SK-N-SH (cell line): ENCODE measurements around the gene AGMAT. TPM values are rescaled to one million over a fixed set of nuclear protein-coding genes. Genes with fewer than 3 reads are reported as not detected.
A peak's percentile ranks its signal among the peaks of the same experiment; 100 is the strongest.

Experiments used
- CTCF ChIA-PET: fragments of 300-600, 350-600 bp; formaldehyde crosslinking; extraction: SDS; loops from one replicate; lab custom pipeline; 2021; lab: Yijun Ruan, JAX
- POLR2A ChIA-PET: fragments of 350-600 bp; sonication (Branson Sonifier 250); formaldehyde crosslinking; extraction: SDS; loops from one replicate; lab custom pipeline; 2020; ENCODE audit warnings: antibody characterized with exemption, inconsistent platforms; lab: Yijun Ruan, JAX
- DNase-seq: peaks from one replicate; pipeline ENCODE4 v3.0.0; 2012
- H2AFZ ChIP-seq: fragments of 200-600 bp; sonication (generic); 2 replicates; pipeline ENCODE4 v1.8.1; 2016; ENCODE audit warnings: antibody characterized with exemption, mild to moderate bottlenecking, low read depth
- H3F3A ChIP-seq: fragments of 200-600 bp; sonication (generic); replicated peaks from 2 replicates; pipeline ENCODE3; 2016; ENCODE audit warnings: antibody characterized with exemption, mild to moderate bottlenecking; ENCODE audit not compliant: insufficient read depth
- H3K27ac ChIP-seq, 2 experiments: fragments of 200-500 bp in 1 of 2; fragments of 200-600 bp in 1 of 2; sonication (Bioruptor generic) in 1 of 2; sonication (generic), shearing (Covaris generic) in 1 of 2; 2 replicates each; pipeline versions ENCODE4 v1.5.1 to v1.6.1; 2014 to 2016; ENCODE audit warnings: low read depth in 2 of 2, inconsistent platforms in 1 of 2, low read length in 1 of 2, mild to moderate bottlenecking in 1 of 2, mixed read lengths in 1 of 2
- H3K27me3 ChIP-seq: fragments of 200-600 bp; sonication (generic), shearing (Covaris generic); 2 replicates; pipeline ENCODE4 v1.6.1; 2016; ENCODE audit warnings: mixed run types; ENCODE audit not compliant: insufficient read depth
- H3K36me3 ChIP-seq, 2 experiments: fragments of 200-500 bp in 1 of 2; fragments of 200-600 bp in 1 of 2; sonication (Bioruptor generic) in 1 of 2; sonication (generic) in 1 of 2; replicated peaks in 1 of 2; 2 replicates each; pipeline versions ENCODE3 to v1.5.1; 2014 to 2016; ENCODE audit warnings: low read length in 1 of 2, mild to moderate bottlenecking in 1 of 2; ENCODE audit not compliant: insufficient read depth in 2 of 2, control insufficient read depth in 1 of 2
- H3K4me1 ChIP-seq, 2 experiments: fragments of 200-500 bp in 1 of 2; fragments of 200-600 bp in 1 of 2; sonication (Bioruptor generic) in 1 of 2; sonication (generic), shearing (Covaris generic) in 1 of 2; 2 replicates each; pipeline versions ENCODE4 v1.5.1 to v1.6.1; 2014 to 2016; ENCODE audit warnings: low read depth in 1 of 2, low read length in 1 of 2, mixed run types in 1 of 2; ENCODE audit not compliant: insufficient read depth in 2 of 2, control insufficient read depth in 1 of 2
- H3K4me2 ChIP-seq: fragments of 200-600 bp; sonication (generic), shearing (Covaris generic); 2 replicates; pipeline ENCODE4 v1.6.1; 2017; ENCODE audit warnings: mixed run types
- H3K4me3 ChIP-seq, 2 experiments: fragments of 200-500 bp in 1 of 2; fragments of 200-600 bp in 1 of 2; sonication (Bioruptor generic) in 1 of 2; sonication (generic), shearing (Covaris generic) in 1 of 2; 2 replicates each; pipeline versions ENCODE4 v1.5.1 to v1.8.1; 2014 to 2016; ENCODE audit warnings: low read depth in 2 of 2, inconsistent platforms in 1 of 2, low read length in 1 of 2, mild to moderate bottlenecking in 1 of 2, mixed read lengths in 1 of 2, moderate library complexity in 1 of 2
- H3K79me2 ChIP-seq: fragments of 200-600 bp; sonication (generic); 2 replicates; pipeline ENCODE4 v1.8.1; 2017; ENCODE audit warnings: mild to moderate bottlenecking; ENCODE audit not compliant: insufficient read depth
- H3K9ac ChIP-seq: fragments of 200-600 bp; sonication (generic); 2 replicates; pipeline ENCODE4 v1.6.1; 2017; ENCODE audit warnings: mixed run types
- H3K9me2 ChIP-seq: fragments of 200-600 bp; sonication (generic); 2 replicates; pipeline ENCODE4 v1.6.1; 2017; ENCODE audit warnings: mixed run types
- H3K9me3 ChIP-seq: fragments of 200-600 bp; sonication (generic); 2 replicates; pipeline ENCODE4 v1.6.1; 2017; ENCODE audit warnings: mixed run types, mild to moderate bottlenecking, moderate library complexity
- H4K20me1 ChIP-seq: fragments of 200-600 bp; sonication (generic); 2 replicates; pipeline ENCODE4 v1.6.1; 2017; ENCODE audit warnings: mild to moderate bottlenecking, mixed run types; ENCODE audit not compliant: insufficient read depth
- CHD2 ChIP-seq: fragments of 150-350 bp; IDR thresholded peaks from 2 replicates; pipeline ENCODE4 v1.6.1; 2018; ENCODE audit warnings: low read length; ENCODE audit not compliant: partially characterized antibody
- EP300 ChIP-seq, 2 experiments: IDR thresholded peaks; 2 replicates each; pipeline versions ENCODE4 v1.4.0 to v1.6.1; 2012; ENCODE audit warnings: borderline replicate concordance in 1 of 2, low read depth in 1 of 2, low read length in 1 of 2
- EZH2phosphoT487 ChIP-seq: fragments of 200-600 bp; sonication (generic); IDR thresholded peaks from 2 replicates; pipeline ENCODE4 v1.6.1; 2017; ENCODE audit warnings: low read depth, mixed run types, mild to moderate bottlenecking, antibody characterized with exemption, moderate library complexity, borderline replicate concordance
- FOSL2 ChIP-seq: IDR thresholded peaks from 2 replicates; pipeline ENCODE4 v1.4.0; 2012; ENCODE audit warnings: low read depth, mild to moderate bottlenecking, moderate library complexity, borderline replicate concordance
- FOXJ3 ChIP-seq: sonication (generic); formaldehyde crosslinking; IDR thresholded peaks from 2 replicates; pipeline ENCODE4 v1.5.1; 2020; ENCODE audit warnings: mild to moderate bottlenecking, missing genetic modification reagents
- FOXM1 ChIP-seq: IDR thresholded peaks from 2 replicates; pipeline ENCODE4 v1.4.0; 2012; ENCODE audit warnings: low read depth, mild to moderate bottlenecking
- JUND ChIP-seq: IDR thresholded peaks from 2 replicates; pipeline ENCODE4 v1.4.0; 2012
- MAX ChIP-seq: IDR thresholded peaks from 2 replicates; pipeline ENCODE4 v1.4.0; 2012; ENCODE audit warnings: low read depth
- MEF2A ChIP-seq: IDR thresholded peaks from 2 replicates; pipeline ENCODE4 v1.4.0; 2012; ENCODE audit warnings: low read depth, borderline replicate concordance
- MXI1 ChIP-seq: IDR thresholded peaks from 2 replicates; pipeline ENCODE4 v1.6.1; 2012; ENCODE audit warnings: mild to moderate bottlenecking, low read depth, low read length, improper control_type of control experiment
- NFIC ChIP-seq: IDR thresholded peaks from 2 replicates; pipeline ENCODE4 v1.4.0; 2012; ENCODE audit warnings: borderline replicate concordance
- NRF1 ChIP-seq: IDR thresholded peaks from 2 replicates; pipeline ENCODE4 v1.6.1; 2012; ENCODE audit warnings: low read depth, mild to moderate bottlenecking, low read length
- PBX3 ChIP-seq: IDR thresholded peaks from 2 replicates; pipeline ENCODE4; 2012
- POLR2AphosphoS5 ChIP-seq: IDR thresholded peaks from 2 replicates; pipeline ENCODE4 v1.6.1; 2012; ENCODE audit warnings: low read depth, low read length
- RAD21 ChIP-seq: IDR thresholded peaks from 2 replicates; pipeline ENCODE4 v1.6.1; 2012; ENCODE audit warnings: mild to moderate bottlenecking, low read length
- RCOR1 ChIP-seq: fragments of 150-350 bp; IDR thresholded peaks from 2 replicates; pipeline ENCODE4 v1.6.1; 2017; ENCODE audit warnings: antibody characterized with exemption, low read length
- REST ChIP-seq: IDR thresholded peaks from 2 replicates; pipeline ENCODE4 v1.6.1; 2012; ENCODE audit warnings: mild to moderate bottlenecking, low read depth, low read length, moderate library complexity
- RFX5 ChIP-seq: IDR thresholded peaks from 2 replicates; pipeline ENCODE4 v1.6.1; 2012; ENCODE audit warnings: mild to moderate bottlenecking, improper control_type of control experiment, low read length
- RXRA ChIP-seq: IDR thresholded peaks from 2 replicates; pipeline ENCODE4 v1.4.0; 2012; ENCODE audit warnings: low read depth, mild to moderate bottlenecking, borderline replicate concordance
- SIN3A ChIP-seq: IDR thresholded peaks from 2 replicates; pipeline ENCODE4 v1.6.1; 2012; ENCODE audit warnings: low read depth, mild to moderate bottlenecking, low read length, moderate library complexity, borderline replicate concordance
- SMC3 ChIP-seq: IDR thresholded peaks from 2 replicates; pipeline ENCODE4 v1.6.1; 2012; ENCODE audit warnings: low read depth, low read length, improper control_type of control experiment
- USF2 ChIP-seq: fragments of 150-350 bp; IDR thresholded peaks from 2 replicates; pipeline ENCODE4 v1.6.1; 2017; ENCODE audit warnings: antibody characterized with exemption, low read length, low read depth, borderline replicate concordance
- YY1 ChIP-seq: IDR thresholded peaks from 2 replicates; pipeline ENCODE4 v1.4.0; 2012; ENCODE audit warnings: low read depth, mild to moderate bottlenecking
- ZBTB33 ChIP-seq: IDR thresholded peaks from 2 replicates; pipeline ENCODE4 v1.4.0; 2012; ENCODE audit warnings: low read depth, borderline replicate concordance
- WGBS: methylation state at CpG from one replicate; pipeline ENCODE4 v1.1.6; 2017; ENCODE audit warnings: low lambda C conversion rate; 5-methylcytosine and 5-hydroxymethylcytosine counted together
- polyA plus RNA-seq, 3 experiments: library from polyadenylated mRNA; depleted of rRNA; stranded (reverse); fragments of >200 nt; gene quantifications; 2 replicates each; pipeline ENCODE4 v1.2.3, GENCODE V29; 2012

Gene AGMAT
- polyA plus RNA-seq, 1 of the 3 experiments (the other 2 are of a cell fraction): 0.66 TPM

GRCh38 chr1:15617173-15618076 lies 32.6 kb upstream of the AGMAT start, which contains the start of gene DDI2:
TSS of gene DDI2 (plus strand) at chr1:15617458. CDS start at chr1:15617671, 213 bp downstream.
- Histone ChIP-seq H3K36me3 (peaks cover 0 to 7% of the 10 kb centered on the region in 2 experiments), H3K9me3 (no peaks in the 10 kb centered on the region), H3K9me2 (no peaks in the 10 kb centered on the region), H3K4me1 (peaks cover 3 to 23% of the 10 kb centered on the region in 2 experiments), H4K20me1 (peaks cover 27% of the 10 kb centered on the region), H3K27me3 (no peaks in the 10 kb centered on the region), H2AFZ (peak within 1 kb of the TSS; percentile 98), H3F3A (peaks cover 33% of the 10 kb centered on the region), H3K4me2 (peak within 1 kb of the TSS; percentile 92), H3K9ac (peak within 1 kb of the TSS; percentile 98), H3K4me3 (peak within 1 kb of the TSS; percentile 89 to 96), H3K27ac (peak within 1 kb of the TSS; percentile 86 to 92), H3K79me2 (peaks cover 49% of the 10 kb centered on the region)
- DNase-seq: peak; percentile 96
- ChIA-PET POLR2A (interaction anchor here (0.6 to 1.9 kb wide), 3 partner anchors 14 to 91 kb away, joined by 3 to 7 read pairs (median 3); partner anchors contain the start of gene DNAJC16), CTCF (interaction anchor here (0.8 to 2.1 kb wide), 4 partner anchors 10 to 174 kb away, joined by 4 to 5 read pairs (median 5); no protein-coding TSS in a partner anchor)
- under 1% methylated on average over 64 of the region's 86 CpGs for WGBS
- no peak for TF ChIP-seq YY1
- TF ChIP-seq EZH2phosphoT487: no peak
- TF ChIP-seq USF2: no peak
- no peak for TF ChIP-seq MEF2A
- no peak for TF ChIP-seq NFIC
- 0 out of 4 replicates have a peak, but pooled peaks of 1 of the 2 experiments have one; percentile 24 for TF ChIP-seq EP300 (IDR thresholded peaks at IDR 0.05; ENCODE audit: borderline replicate concordance in 1 of 2, low read depth in 1 of 2, low read length in 1 of 2)
- no peak; the same call in 1 of the 2 replicates for TF ChIP-seq REST
- TF ChIP-seq NRF1: peak; percentile 33; the same call in 1 of the 2 replicates
- TF ChIP-seq ZBTB33: no peak
- TF ChIP-seq POLR2AphosphoS5: peak; percentile 86
- peak; percentile 72; the same call in 1 of the 2 replicates for TF ChIP-seq FOSL2
- TF ChIP-seq RAD21: no peak
- TF ChIP-seq MXI1: peak; percentile 94
- TF ChIP-seq RXRA: no peak
- TF ChIP-seq SIN3A: no peak; the same call in 1 of the 2 replicates
- no peak for TF ChIP-seq RCOR1
- no peak for TF ChIP-seq FOXJ3
- TF ChIP-seq CHD2: peak; percentile 59
- TF ChIP-seq FOXM1: no peak
- 0 out of 2 replicates have a peak, but pooled peaks have one; percentile 12 for TF ChIP-seq JUND
- peak; percentile 29; the same call in 1 of the 2 replicates for TF ChIP-seq MAX
- peak; percentile 10; the same call in 1 of the 2 replicates for TF ChIP-seq RFX5
- no peak for TF ChIP-seq PBX3
- TF ChIP-seq SMC3: no peak
